HG03469 (cell line): Measurements from ENCODE around the gene C3.

Experiments used
- ATAC-seq: cut with Tn5 transposase; IDR thresholded peaks from one replicate; pipeline ENCODE4 v1.9.1; 2021; ENCODE audit warnings: mild to moderate bottlenecking, moderate library complexity, moderate number of reproducible peaks; ENCODE audit not compliant: unreplicated experiment

C3 gene

GRCh38 chr19:6731822-6732221, 11.4 kb upstream of the C3 start:
- ATAC-seq: no peak

GRCh38 chr19:6730941-6731670, 10.7 kb upstream of the C3 start:
- no peak for ATAC-seq

DNA sequence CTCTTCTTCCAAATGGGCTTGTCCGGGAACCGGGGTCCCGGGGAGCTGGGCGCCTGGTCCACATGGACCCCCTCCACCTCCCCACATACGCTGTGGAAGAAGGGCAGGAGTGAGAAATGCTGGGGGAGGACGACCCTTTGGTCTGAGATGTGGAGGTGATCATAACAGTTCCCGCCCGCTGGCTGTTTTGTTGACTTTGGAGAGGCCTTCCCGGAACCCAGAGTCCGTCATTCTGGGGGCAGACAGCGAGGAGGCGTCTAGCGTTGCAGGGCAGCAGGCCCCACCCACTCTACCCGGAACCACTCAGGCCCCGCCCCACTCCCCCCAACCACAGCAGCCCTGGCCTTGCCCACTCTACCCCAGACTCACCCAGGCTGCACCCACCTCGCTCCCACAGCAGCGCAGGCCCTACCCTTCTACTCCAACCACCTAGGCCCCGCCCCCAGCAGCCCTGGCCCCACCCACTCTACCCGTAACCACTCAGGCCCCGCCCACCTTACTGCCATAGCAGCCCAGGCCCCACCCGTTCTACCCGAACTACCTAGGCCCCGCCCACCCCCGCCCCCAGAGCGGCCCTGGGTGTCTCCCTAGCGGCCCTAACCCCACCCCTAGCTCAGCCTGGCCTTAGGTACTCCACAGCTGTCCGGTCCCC, 9.8 kb upstream of the C3 start:
- no peak for ATAC-seq

- no peak for ATAC-seq
These were observed 9.2 kb upstream of the C3 start for GRCh38 chr19:6729573-6730152.

GRCh38 chr19:6728346-6728745, 7.9 kb upstream of the C3 start:
- ATAC-seq: no peak

DNA sequence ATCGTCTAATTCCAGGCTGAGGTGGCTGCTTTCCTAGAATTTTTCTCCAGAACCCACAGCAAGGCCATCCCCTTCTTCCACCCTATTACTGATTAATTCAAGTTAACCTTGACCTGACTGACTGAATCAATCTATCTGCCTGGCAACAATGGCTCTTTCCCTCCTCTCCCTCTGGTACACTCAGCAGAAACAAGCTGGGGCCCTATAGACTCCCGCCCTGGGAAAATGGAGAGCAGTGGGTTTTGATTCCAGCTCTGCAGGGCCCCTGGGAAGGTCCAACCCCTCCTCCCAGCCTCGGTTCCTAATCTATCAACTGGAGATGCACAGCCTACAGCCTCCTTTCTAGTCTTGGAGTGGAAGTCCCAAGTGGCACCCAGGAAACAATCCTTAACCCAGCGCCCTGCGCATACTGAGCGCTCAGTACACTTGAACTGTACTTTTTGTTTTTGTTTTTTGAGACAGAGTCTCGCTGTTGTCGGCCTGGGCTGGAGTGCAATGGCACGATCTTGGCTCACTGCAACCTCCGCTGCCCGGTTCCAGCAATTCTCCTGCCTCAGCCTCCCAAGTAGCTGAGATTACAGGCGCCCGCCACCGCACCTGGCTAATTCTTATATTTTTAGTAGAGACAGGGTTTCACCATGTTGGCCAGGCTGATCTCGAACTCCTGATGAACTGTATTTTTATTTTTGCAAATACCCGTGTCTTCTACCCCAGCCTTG, 5.2 kb upstream of the C3 start:
- ATAC-seq: no peak

- no peak for ATAC-seq
These were observed 4.4 kb upstream of the C3 start for GRCh38 chr19:6724631-6725492.

GRCh38 chr19:6723738-6724137, 3.3 kb upstream of the C3 start:
- ATAC-seq: no peak

DNA sequence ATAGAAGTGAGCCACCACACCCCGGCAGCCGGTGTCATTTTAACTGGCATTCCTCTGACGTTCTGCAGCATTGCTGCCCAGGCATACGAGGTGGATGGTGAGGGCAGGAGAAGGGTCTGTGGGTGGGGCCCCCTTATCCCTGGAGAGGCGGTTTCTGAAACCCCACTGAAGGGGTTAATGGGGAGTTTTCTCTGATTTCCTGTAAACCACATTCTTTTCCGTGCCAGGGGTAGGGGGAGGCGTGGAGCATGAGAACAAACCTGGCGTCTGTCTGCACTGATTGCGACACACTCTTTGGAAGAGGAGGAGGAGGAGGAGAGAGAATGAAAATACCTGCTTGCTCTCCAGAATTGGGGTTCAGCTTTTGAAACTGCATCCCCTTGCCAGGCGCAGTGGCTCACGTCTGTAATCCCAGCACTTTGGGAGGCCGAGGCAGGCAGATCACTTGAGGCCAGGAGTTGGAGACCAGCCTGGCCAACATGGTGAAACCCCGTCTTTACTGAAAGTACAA, 2.7 kb upstream of the C3 start:
- no peak for ATAC-seq

DNA sequence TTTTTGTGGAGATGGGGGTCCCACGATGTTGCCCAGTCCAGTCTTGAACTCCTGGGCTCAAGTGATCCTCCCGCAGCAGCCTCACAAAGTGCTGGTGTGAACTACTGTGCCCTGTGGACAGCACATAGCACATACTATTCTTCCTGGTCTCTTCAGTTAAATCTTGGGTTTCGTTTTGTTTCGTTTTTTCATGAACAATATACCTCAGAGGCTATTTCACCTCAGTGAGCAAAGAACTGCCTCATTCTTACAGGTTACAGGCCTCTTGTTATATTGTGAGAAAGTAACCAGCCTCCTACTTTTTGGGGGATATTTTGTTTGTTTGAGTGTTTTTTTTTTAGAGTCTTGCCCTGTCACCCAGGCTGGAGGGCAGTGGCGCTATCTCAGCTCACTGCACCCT, 1.3 kb upstream of the C3 start:
- ATAC-seq: no peak

GRCh38 chr19:6721138-6721474, 656 bp upstream of the C3 start:
- ATAC-seq: no peak

DNA sequence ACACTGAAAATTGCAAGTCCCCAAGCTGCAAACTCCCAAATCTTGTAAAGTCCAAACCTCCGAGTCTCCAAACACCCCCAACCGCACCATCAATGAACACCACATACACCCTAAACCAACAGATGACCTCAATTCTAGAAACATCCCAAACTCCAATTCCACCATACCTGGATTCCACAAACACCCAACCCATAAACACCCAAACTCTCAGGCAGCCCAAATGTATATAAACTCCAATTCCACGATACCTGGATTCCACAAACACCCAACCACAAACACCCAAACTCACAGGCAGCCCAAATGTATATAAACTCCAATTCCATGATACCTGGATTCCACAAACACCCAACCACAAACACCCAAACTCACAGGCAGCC, 470 bp downstream of the C3 start:
- ATAC-seq: no peak

DNA sequence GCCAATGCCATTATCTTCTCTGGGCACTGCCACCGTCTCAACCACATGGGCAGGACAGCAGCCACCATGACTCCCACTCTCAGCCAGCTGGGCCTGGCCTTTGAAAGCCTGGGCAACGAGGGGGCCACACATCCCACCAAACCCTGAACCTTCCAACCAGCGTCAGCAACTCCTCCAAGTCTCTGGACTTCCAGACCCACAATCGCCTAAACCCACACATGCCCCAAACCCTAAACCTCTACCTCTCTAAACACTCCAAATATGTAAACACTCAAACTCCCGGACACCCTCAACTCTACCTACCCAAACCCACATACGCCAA, 949 bp downstream of the C3 start:
- ATAC-seq: no peak

DNA sequence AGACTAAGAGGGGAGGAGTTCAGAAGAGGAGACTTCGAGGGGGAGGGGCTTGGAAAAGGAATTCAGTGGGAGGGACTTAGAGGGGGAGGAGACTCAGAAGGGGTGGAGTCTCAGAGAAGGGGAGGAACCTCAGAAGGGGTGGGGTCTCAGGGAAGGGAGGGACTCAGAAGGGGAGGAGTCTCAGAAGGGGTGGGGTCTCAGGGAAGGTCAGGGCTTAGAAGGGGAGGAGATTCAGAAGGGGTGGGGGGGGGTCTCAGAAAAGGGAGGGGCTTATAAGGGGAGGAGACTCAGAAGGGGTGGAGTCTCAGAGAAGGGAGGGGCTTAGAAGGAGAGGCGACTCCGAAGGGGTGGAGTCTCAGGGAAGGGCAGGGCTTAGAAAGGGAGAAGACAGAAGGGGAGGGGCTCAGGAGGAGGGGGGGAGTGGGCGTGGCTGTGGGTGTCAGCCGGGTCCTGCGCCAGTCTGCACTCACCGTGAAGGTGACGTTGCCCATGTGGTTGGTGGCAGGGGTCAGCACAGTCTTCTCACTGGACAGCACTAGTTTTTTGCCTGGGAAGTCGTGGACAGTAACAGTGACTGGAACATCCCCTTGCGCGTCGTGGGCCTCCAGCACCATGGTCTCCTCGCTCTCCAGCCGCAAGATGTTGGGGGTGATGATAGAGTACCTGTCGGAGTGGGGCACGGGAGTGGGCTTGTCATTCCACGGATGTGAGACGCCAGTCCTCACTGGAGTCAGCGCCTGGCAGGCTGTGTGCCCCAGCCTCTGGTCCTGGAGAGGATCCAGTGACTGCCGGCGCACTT, 1.5 kb downstream of the C3 start:
- ATAC-seq: no peak

GRCh38 chr19:6718111-6718740, 2.2 kb downstream of the C3 start:
- ATAC-seq: no peak

GRCh38 chr19:6717441-6717971, 2.9 kb downstream of the C3 start:
- ATAC-seq: no peak

DNA sequence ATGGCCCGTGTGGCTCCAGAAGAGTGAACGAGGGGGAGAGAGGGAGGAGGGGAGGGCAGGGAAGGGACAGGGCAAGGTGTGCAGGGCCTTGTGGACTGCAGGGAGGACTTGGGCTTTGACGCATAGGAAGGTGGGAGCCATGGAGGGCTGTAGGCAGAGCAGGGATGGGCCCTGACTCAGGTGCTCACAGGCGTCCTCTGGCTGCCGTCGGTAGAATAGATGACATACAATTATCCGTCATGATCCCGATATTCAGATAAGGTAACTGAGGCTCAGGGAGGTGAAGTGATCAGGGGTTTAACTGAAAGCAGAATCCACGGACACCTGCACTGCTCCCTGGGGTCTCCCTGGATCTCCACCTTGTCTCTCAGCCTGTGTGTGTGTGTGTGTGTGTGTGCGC, 3.4 kb downstream of the C3 start:
- no peak for ATAC-seq

- ATAC-seq: no peak
These were observed 3.9 kb downstream of the C3 start for GRCh38 chr19:6716610-6716970.

DNA sequence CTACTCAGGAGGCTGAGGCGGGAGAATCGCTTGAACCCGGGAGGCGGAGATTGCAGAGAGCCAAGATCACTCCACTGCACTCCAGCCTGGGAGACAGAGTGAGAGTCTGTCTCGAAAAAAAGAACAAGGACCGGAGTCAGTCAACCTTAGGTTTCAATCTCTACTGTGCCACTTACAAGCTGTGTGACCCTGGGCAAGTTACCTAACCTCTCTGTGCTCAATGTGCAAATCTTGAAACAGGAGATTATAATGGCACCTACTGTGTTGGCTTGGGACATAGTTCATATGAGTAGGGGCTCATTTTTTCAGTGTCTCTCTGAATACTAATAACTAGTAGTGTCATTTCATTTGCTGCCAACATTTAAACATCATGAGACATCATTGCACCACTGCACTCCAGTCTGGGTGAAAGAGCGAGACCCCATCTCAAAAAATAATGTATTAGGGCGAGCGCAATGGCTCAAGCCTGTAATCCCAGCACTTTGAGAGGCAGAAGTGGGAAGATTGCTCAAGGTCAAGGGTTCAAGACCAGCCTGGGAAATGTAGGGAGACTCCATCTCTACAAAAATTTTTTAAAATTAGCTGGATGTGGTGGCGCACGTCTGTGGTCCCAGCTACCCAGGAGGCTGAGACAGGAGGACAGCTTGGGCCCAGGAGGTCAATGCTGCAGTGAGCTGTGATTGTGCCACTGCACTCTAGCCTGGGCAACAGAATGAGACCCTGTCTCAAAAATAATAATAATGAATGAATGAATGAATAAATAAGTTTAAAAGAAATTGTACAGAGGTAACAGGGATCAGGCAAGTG, 5.5 kb downstream of the C3 start:
- no peak for ATAC-seq
